SU-DHL-6 (cell line): ENCODE data around the gene TMEM185A.

Experiments used
- H2AFZ ChIP-seq: fragments of 200-600 bp; sonication (generic); 2 replicates; pipeline ENCODE4 v1.6.1; 2014; ENCODE audit warnings: low read depth, mild to moderate bottlenecking, moderate library complexity, mixed read lengths, antibody characterized with exemption, low read length; ENCODE audit not compliant: severe bottlenecking
- H3F3A ChIP-seq: fragments of 200-600 bp; shearing (Covaris generic); 2 replicates; pipeline ENCODE4 v1.6.0; 2016; ENCODE audit warnings: antibody characterized with exemption, mild to moderate bottlenecking; ENCODE audit not compliant: insufficient read depth
- H3K27ac ChIP-seq: fragments of 200-600 bp; sonication (generic); 2 replicates; pipeline ENCODE4 v1.5.1; 2016; ENCODE audit warnings: low read depth, mild to moderate bottlenecking, low read length, moderate library complexity, mixed read lengths
- H3K27me3 ChIP-seq: fragments of 200-600 bp; sonication (generic), shearing (Covaris generic); 2 replicates; pipeline ENCODE4 v1.6.0; 2014; ENCODE audit warnings: mild to moderate bottlenecking, low read length
- H3K36me3 ChIP-seq: fragments of 200-600 bp; sonication (generic); 2 replicates; pipeline ENCODE4 v1.6.1; 2014; ENCODE audit warnings: mild to moderate bottlenecking, low read length, mixed read lengths
- H3K4me2 ChIP-seq: fragments of 300-600, 200-600 bp; shearing (Covaris generic), sonication (generic); 2 replicates; pipeline ENCODE4 v1.6.0; 2014; ENCODE audit warnings: low read length, low read depth, mild to moderate bottlenecking; ENCODE audit not compliant: poor library complexity, severe bottlenecking
- H3K4me3 ChIP-seq: fragments of 200-600 bp; sonication (generic); 2 replicates; pipeline ENCODE4 v1.5.1; 2014; ENCODE audit warnings: antibody characterized with exemption, low read length, mild to moderate bottlenecking, mixed read lengths; ENCODE audit not compliant: insufficient read depth, poor library complexity, severe bottlenecking
- H3K79me2 ChIP-seq: fragments of 200-600 bp; sonication (generic); 2 replicates; pipeline ENCODE4 v1.6.1; 2014; ENCODE audit warnings: mild to moderate bottlenecking, low read length, moderate library complexity; ENCODE audit not compliant: insufficient read depth
- H3K9ac ChIP-seq: fragments of 200-600 bp; sonication (generic); 2 replicates; pipeline ENCODE4 v1.7.0; 2014; ENCODE audit warnings: mild to moderate bottlenecking, low read length
- H3K9me2 ChIP-seq: fragments of 200-600 bp; sonication (generic); replicated peaks from 2 replicates; pipeline ENCODE4 v1.6.1; 2014; ENCODE audit warnings: low read length; ENCODE audit not compliant: insufficient read depth
- H3K9me3 ChIP-seq: fragments of 200-600 bp; sonication (generic); 2 replicates; pipeline ENCODE4 v1.6.1; 2014; ENCODE audit warnings: low read length, mixed read lengths; ENCODE audit not compliant: insufficient read depth
- H4K20me1 ChIP-seq: fragments of 200-600 bp; sonication (generic); 2 replicates; pipeline ENCODE4 v1.6.1; 2014; ENCODE audit warnings: low read depth, mild to moderate bottlenecking, antibody characterized with exemption, low read length, moderate library complexity, mixed read lengths
- CTCF ChIP-seq: fragments of 200-600 bp; sonication (generic); IDR thresholded peaks from one replicate; pipeline ENCODE4 v1.5.1; 2017; ENCODE audit warnings: antibody characterized with exemption, mild to moderate bottlenecking, low read length, moderate library complexity; ENCODE audit not compliant: insufficient read depth, poor library complexity, severe bottlenecking
- EZH2phosphoT487 ChIP-seq: fragments of 200-600 bp; sonication (generic), shearing (Covaris generic); conservative IDR thresholded peaks from 2 replicates; pipeline ENCODE4 v1.6.1; 2018; ENCODE audit warnings: mild to moderate bottlenecking, antibody characterized with exemption, low read length, moderate library complexity, mixed read lengths

The TMEM185A gene

GRCh38 chrX:149630681-149631233 lies 835 bp downstream of the TMEM185A start:
- Histone ChIP-seq H3K36me3 (no peaks in the 10 kb centered on the region), H4K20me1 (no peaks in the 10 kb centered on the region; the same call in 1 of the 2 replicates), H3K4me3 (peak overlapping the region; percentile 64), H3K27me3 (no peaks in the 10 kb centered on the region), H3K9me2 (no peaks in the 10 kb centered on the region), H3K9me3 (no peaks in the 10 kb centered on the region), H3K9ac (peak overlapping the region; percentile 64), H3K4me2 (peak overlapping the region; percentile 73), H3K27ac (no peak overlapping the region), H2AFZ (peak overlapping the region; percentile 80), H3K79me2 (no peaks in the 10 kb centered on the region), H3F3A (no peaks in the 10 kb centered on the region)
- TF ChIP-seq CTCF: no peak
- TF ChIP-seq EZH2phosphoT487: no peak

DNA sequence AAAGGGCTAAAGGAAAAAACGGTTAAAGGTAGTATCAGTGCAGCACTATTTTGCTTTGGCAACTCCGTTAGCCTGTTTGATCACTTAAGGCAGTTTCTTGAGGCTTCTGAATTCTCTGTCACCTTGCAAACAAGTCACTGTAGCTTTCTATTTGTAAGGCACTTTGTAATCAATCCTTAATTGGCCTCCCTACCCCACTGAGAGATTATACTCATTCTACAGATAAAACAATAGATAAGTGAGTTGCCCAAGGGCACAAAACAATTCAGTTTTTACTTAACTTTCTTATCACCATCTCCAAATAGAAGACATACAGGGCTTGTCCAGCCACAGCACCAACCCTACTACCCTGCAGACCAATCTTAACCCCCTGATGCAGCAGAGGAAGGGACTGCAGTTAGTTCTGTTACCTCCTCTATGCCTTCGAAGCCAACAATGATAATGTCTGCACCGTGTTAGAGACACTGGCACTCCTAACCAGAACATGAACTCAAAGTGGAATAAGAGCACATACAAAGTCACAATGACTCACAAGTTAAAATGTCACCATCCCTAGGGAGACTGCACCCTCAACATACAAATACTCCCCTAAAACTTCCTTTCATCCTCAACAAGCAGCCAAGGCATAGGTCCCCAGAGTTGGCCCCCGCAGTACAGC lies 1.7 kb downstream of the TMEM185A start:
- no peaks in the 10 kb centered on the region; the same call in 1 of the 2 replicates for H4K20me1 ChIP-seq

GRCh38 chrX:149628768-149629167 lies 2.8 kb downstream of the TMEM185A start:
- H3K4me2 ChIP-seq: no peak overlapping the region
- H3K9ac ChIP-seq: no peak overlapping the region
- H3K27ac ChIP-seq: no peak overlapping the region
- no peaks in the 10 kb centered on the region for H3K36me3 ChIP-seq
- no peak overlapping the region for H3K4me3 ChIP-seq
- no peaks in the 10 kb centered on the region for H3K79me2 ChIP-seq
- no peaks in the 10 kb centered on the region; the same call in 1 of the 2 replicates for H4K20me1 ChIP-seq
- H3K9me3 ChIP-seq: no peaks in the 10 kb centered on the region
- no peaks in the 10 kb centered on the region for H3K27me3 ChIP-seq
- TF ChIP-seq EZH2phosphoT487: no peak
- TF ChIP-seq CTCF: no peak
- no peaks in the 10 kb centered on the region for H3K9me2 ChIP-seq
- no peaks in the 10 kb centered on the region for H3F3A ChIP-seq
- no peak overlapping the region for H2AFZ ChIP-seq

More for the DNA sequence above, 1.7 kb downstream of the TMEM185A start:
- Histone ChIP-seq H3K9ac (no peak overlapping the region), H3F3A (no peaks in the 10 kb centered on the region), H3K27ac (no peak overlapping the region), H3K36me3 (no peaks in the 10 kb centered on the region), H3K79me2 (no peaks in the 10 kb centered on the region), H3K27me3 (no peaks in the 10 kb centered on the region), H3K4me2 (peak overlapping the region; percentile 73), H3K9me2 (no peaks in the 10 kb centered on the region), H3K9me3 (no peaks in the 10 kb centered on the region), H2AFZ (no peak overlapping the region), H3K4me3 (no peak overlapping the region)
- TF ChIP-seq CTCF (no peak), EZH2phosphoT487 (no peak)
